SK-N-SH (cell line): ENCODE data around the gene RAB4A. TPM values are rescaled to one million over a fixed set of nuclear protein-coding genes. Genes with fewer than 3 reads are reported as not detected.

Experiments used
- CTCF ChIA-PET: fragments of 300-600, 350-600 bp; formaldehyde crosslinking; extraction: SDS; loops from one replicate; lab custom pipeline; 2021; lab: Yijun Ruan, JAX
- POLR2A ChIA-PET: fragments of 350-600 bp; sonication (Branson Sonifier 250); formaldehyde crosslinking; extraction: SDS; loops from one replicate; lab custom pipeline; 2020; ENCODE audit warnings: antibody characterized with exemption, inconsistent platforms; lab: Yijun Ruan, JAX
- DNase-seq: peaks from one replicate; pipeline ENCODE4 v3.0.0; 2012
- H2AFZ ChIP-seq: fragments of 200-600 bp; sonication (generic); 2 replicates; pipeline ENCODE4 v1.8.1; 2016; ENCODE audit warnings: antibody characterized with exemption, mild to moderate bottlenecking, low read depth
- H3F3A ChIP-seq: fragments of 200-600 bp; sonication (generic); replicated peaks from 2 replicates; pipeline ENCODE3; 2016; ENCODE audit warnings: antibody characterized with exemption, mild to moderate bottlenecking; ENCODE audit not compliant: insufficient read depth
- H3K27ac ChIP-seq, 2 experiments: fragments of 200-500 bp in 1 of 2; fragments of 200-600 bp in 1 of 2; sonication (Bioruptor generic) in 1 of 2; sonication (generic), shearing (Covaris generic) in 1 of 2; 2 replicates each; pipeline versions ENCODE4 v1.5.1 to v1.6.1; 2014 to 2016; ENCODE audit warnings: low read depth in 2 of 2, inconsistent platforms in 1 of 2, low read length in 1 of 2, mild to moderate bottlenecking in 1 of 2, mixed read lengths in 1 of 2
- H3K27me3 ChIP-seq: fragments of 200-600 bp; sonication (generic), shearing (Covaris generic); 2 replicates; pipeline ENCODE4 v1.6.1; 2016; ENCODE audit warnings: mixed run types; ENCODE audit not compliant: insufficient read depth
- H3K36me3 ChIP-seq, 2 experiments: fragments of 200-500 bp in 1 of 2; fragments of 200-600 bp in 1 of 2; sonication (Bioruptor generic) in 1 of 2; sonication (generic) in 1 of 2; replicated peaks in 1 of 2; 2 replicates each; pipeline versions ENCODE3 to v1.5.1; 2014 to 2016; ENCODE audit warnings: low read length in 1 of 2, mild to moderate bottlenecking in 1 of 2; ENCODE audit not compliant: insufficient read depth in 2 of 2, control insufficient read depth in 1 of 2
- H3K4me1 ChIP-seq, 2 experiments: fragments of 200-500 bp in 1 of 2; fragments of 200-600 bp in 1 of 2; sonication (Bioruptor generic) in 1 of 2; sonication (generic), shearing (Covaris generic) in 1 of 2; 2 replicates each; pipeline versions ENCODE4 v1.5.1 to v1.6.1; 2014 to 2016; ENCODE audit warnings: low read depth in 1 of 2, low read length in 1 of 2, mixed run types in 1 of 2; ENCODE audit not compliant: insufficient read depth in 2 of 2, control insufficient read depth in 1 of 2
- H3K4me2 ChIP-seq: fragments of 200-600 bp; sonication (generic), shearing (Covaris generic); 2 replicates; pipeline ENCODE4 v1.6.1; 2017; ENCODE audit warnings: mixed run types
- H3K4me3 ChIP-seq, 2 experiments: fragments of 200-500 bp in 1 of 2; fragments of 200-600 bp in 1 of 2; sonication (Bioruptor generic) in 1 of 2; sonication (generic), shearing (Covaris generic) in 1 of 2; 2 replicates each; pipeline versions ENCODE4 v1.5.1 to v1.8.1; 2014 to 2016; ENCODE audit warnings: low read depth in 2 of 2, inconsistent platforms in 1 of 2, low read length in 1 of 2, mild to moderate bottlenecking in 1 of 2, mixed read lengths in 1 of 2, moderate library complexity in 1 of 2
- H3K79me2 ChIP-seq: fragments of 200-600 bp; sonication (generic); 2 replicates; pipeline ENCODE4 v1.8.1; 2017; ENCODE audit warnings: mild to moderate bottlenecking; ENCODE audit not compliant: insufficient read depth
- H3K9ac ChIP-seq: fragments of 200-600 bp; sonication (generic); 2 replicates; pipeline ENCODE4 v1.6.1; 2017; ENCODE audit warnings: mixed run types
- H3K9me2 ChIP-seq: fragments of 200-600 bp; sonication (generic); 2 replicates; pipeline ENCODE4 v1.6.1; 2017; ENCODE audit warnings: mixed run types
- H3K9me3 ChIP-seq: fragments of 200-600 bp; sonication (generic); 2 replicates; pipeline ENCODE4 v1.6.1; 2017; ENCODE audit warnings: mixed run types, mild to moderate bottlenecking, moderate library complexity
- H4K20me1 ChIP-seq: fragments of 200-600 bp; sonication (generic); 2 replicates; pipeline ENCODE4 v1.6.1; 2017; ENCODE audit warnings: mild to moderate bottlenecking, mixed run types; ENCODE audit not compliant: insufficient read depth
- EP300 ChIP-seq, 2 experiments: IDR thresholded peaks; 2 replicates each; pipeline versions ENCODE4 v1.4.0 to v1.6.1; 2012; ENCODE audit warnings: borderline replicate concordance in 1 of 2, low read depth in 1 of 2, low read length in 1 of 2
- EZH2phosphoT487 ChIP-seq: fragments of 200-600 bp; sonication (generic); IDR thresholded peaks from 2 replicates; pipeline ENCODE4 v1.6.1; 2017; ENCODE audit warnings: low read depth, mixed run types, mild to moderate bottlenecking, antibody characterized with exemption, moderate library complexity, borderline replicate concordance
- FOSL2 ChIP-seq: IDR thresholded peaks from 2 replicates; pipeline ENCODE4 v1.4.0; 2012; ENCODE audit warnings: low read depth, mild to moderate bottlenecking, moderate library complexity, borderline replicate concordance
- FOXJ3 ChIP-seq: sonication (generic); formaldehyde crosslinking; IDR thresholded peaks from 2 replicates; pipeline ENCODE4 v1.5.1; 2020; ENCODE audit warnings: mild to moderate bottlenecking, missing genetic modification reagents
- GABPA ChIP-seq: IDR thresholded peaks from 2 replicates; pipeline ENCODE4 v1.4.0; 2012; ENCODE audit warnings: low read depth, mild to moderate bottlenecking
- GATA2 ChIP-seq: sonication (generic); formaldehyde crosslinking; IDR thresholded peaks from 2 replicates; pipeline ENCODE4 v1.5.0; 2020; ENCODE audit warnings: mild to moderate bottlenecking, missing genetic modification reagents
- JUND ChIP-seq: IDR thresholded peaks from 2 replicates; pipeline ENCODE4 v1.4.0; 2012
- MAX ChIP-seq: IDR thresholded peaks from 2 replicates; pipeline ENCODE4 v1.4.0; 2012; ENCODE audit warnings: low read depth
- MEF2A ChIP-seq: IDR thresholded peaks from 2 replicates; pipeline ENCODE4 v1.4.0; 2012; ENCODE audit warnings: low read depth, borderline replicate concordance
- NFIC ChIP-seq: IDR thresholded peaks from 2 replicates; pipeline ENCODE4 v1.4.0; 2012; ENCODE audit warnings: borderline replicate concordance
- NRF1 ChIP-seq: IDR thresholded peaks from 2 replicates; pipeline ENCODE4 v1.6.1; 2012; ENCODE audit warnings: low read depth, mild to moderate bottlenecking, low read length
- PBX3 ChIP-seq: IDR thresholded peaks from 2 replicates; pipeline ENCODE4; 2012
- RAD21 ChIP-seq: IDR thresholded peaks from 2 replicates; pipeline ENCODE4 v1.6.1; 2012; ENCODE audit warnings: mild to moderate bottlenecking, low read length
- RCOR1 ChIP-seq: fragments of 150-350 bp; IDR thresholded peaks from 2 replicates; pipeline ENCODE4 v1.6.1; 2017; ENCODE audit warnings: antibody characterized with exemption, low read length
- SIN3A ChIP-seq: IDR thresholded peaks from 2 replicates; pipeline ENCODE4 v1.6.1; 2012; ENCODE audit warnings: low read depth, mild to moderate bottlenecking, low read length, moderate library complexity, borderline replicate concordance
- SMC3 ChIP-seq: IDR thresholded peaks from 2 replicates; pipeline ENCODE4 v1.6.1; 2012; ENCODE audit warnings: low read depth, low read length, improper control_type of control experiment
- TAF1 ChIP-seq: IDR thresholded peaks from 2 replicates; pipeline ENCODE4 v1.6.1; 2012; ENCODE audit warnings: low read depth, mild to moderate bottlenecking, low read length, moderate library complexity, borderline replicate concordance
- TCF12 ChIP-seq: IDR thresholded peaks from 2 replicates; pipeline ENCODE4 v1.4.0; 2012
- USF1 ChIP-seq: IDR thresholded peaks from 2 replicates; pipeline ENCODE4 v1.4.0; 2012; ENCODE audit warnings: low read depth, borderline replicate concordance
- USF2 ChIP-seq: fragments of 150-350 bp; IDR thresholded peaks from 2 replicates; pipeline ENCODE4 v1.6.1; 2017; ENCODE audit warnings: antibody characterized with exemption, low read length, low read depth, borderline replicate concordance
- YY1 ChIP-seq: IDR thresholded peaks from 2 replicates; pipeline ENCODE4 v1.4.0; 2012; ENCODE audit warnings: low read depth, mild to moderate bottlenecking
- WGBS: methylation state at CpG from one replicate; pipeline ENCODE4 v1.1.6; 2017; ENCODE audit warnings: low lambda C conversion rate; 5-methylcytosine and 5-hydroxymethylcytosine counted together
- polyA plus RNA-seq, 3 experiments: library from polyadenylated mRNA; depleted of rRNA; stranded (reverse); fragments of >200 nt; gene quantifications; 2 replicates each; pipeline ENCODE4 v1.2.3, GENCODE V29; 2012
- TF ChIP-seq, protein P1 (sequence below): fragments of 150-350 bp; IDR thresholded peaks from 2 replicates; pipeline ENCODE4 v1.6.1; 2016; ENCODE audit warnings: mild to moderate bottlenecking, low read depth, low read length
- TF ChIP-seq, protein P2 (sequence below): IDR thresholded peaks from 2 replicates; pipeline ENCODE4 v1.4.0; 2012; ENCODE audit warnings: low read depth, borderline replicate concordance
- TF ChIP-seq, protein P3 (sequence below): fragments of 200-600 bp; sonication (generic); IDR thresholded peaks from 2 replicates; pipeline ENCODE4 v1.6.1; 2017; ENCODE audit warnings: antibody characterized with exemption, mild to moderate bottlenecking, moderate library complexity

Gene RAB4A
- polyA plus RNA-seq, 1 of the 3 experiments (the other 2 are of a cell fraction): 28.1 TPM

DNA sequence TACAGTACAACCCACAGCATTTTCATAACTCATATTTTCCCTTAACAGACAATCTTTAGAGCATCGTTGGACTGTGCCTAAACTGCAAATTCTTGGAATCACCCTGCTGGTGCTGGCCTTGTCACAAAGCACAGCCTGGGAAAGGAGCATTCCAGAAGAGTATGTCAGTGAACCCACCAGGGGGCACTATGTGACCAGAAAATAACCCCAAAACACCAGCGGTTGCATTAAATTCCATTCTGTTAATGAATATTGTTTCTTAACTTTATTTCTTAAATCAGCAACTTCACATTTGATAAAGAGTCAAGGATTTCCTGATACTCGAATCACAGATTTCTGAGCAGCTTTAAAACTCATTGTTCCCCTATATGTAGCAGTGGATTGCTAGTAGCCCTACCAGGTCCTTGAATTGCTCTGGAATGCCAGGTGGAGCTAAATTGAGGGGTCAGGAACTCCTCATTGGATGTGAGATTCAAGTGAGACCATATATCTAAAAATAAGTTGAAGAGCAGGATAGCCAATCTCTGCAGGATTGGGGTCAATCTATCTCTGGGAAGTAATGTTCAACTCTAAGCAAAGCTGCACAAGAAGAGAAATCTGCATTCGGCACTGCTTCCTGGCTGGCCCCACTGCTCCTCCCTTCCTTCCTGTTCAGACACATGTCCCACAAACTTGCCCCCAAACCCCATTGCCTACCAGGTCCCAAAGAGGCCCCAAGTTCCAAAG lies 12.7 kb upstream of the RAB4A start:
- H2AFZ ChIP-seq: no peak overlapping the region; the same call in 1 of the 2 replicates
- H3K4me1 ChIP-seq: peaks cover 0 to 5% of the 10 kb centered on the region in 2 experiments; a peak in 2 of 4 replicates
- H4K20me1 ChIP-seq: no peaks in the 10 kb centered on the region
- H3K36me3 ChIP-seq: no peaks in the 10 kb centered on the region
- DNase-seq: peak; percentile 69
- H3K79me2 ChIP-seq: no peaks in the 10 kb centered on the region
- ChIA-PET CTCF (interaction anchor here (0.7 to 8.4 kb wide), 49 partner anchors 8 to 1046 kb away, joined by 3 to 143 read pairs (median 4); partner anchors contain the start of genes NUP133 and RAB4A), POLR2A (interaction anchor here (1.1 kb wide), 1 partner anchor 153 kb away, joined by 3 read pairs; no protein-coding TSS in a partner anchor)
- no peak overlapping the region for H3K27ac ChIP-seq
- H3K9me2 ChIP-seq: no peaks in the 10 kb centered on the region
- H3K9ac ChIP-seq: no peak overlapping the region
- H3K27me3 ChIP-seq: no peaks in the 10 kb centered on the region
- 25% methylated on average over 4 of the region's 4 CpGs for WGBS
- H3K9me3 ChIP-seq: no peaks in the 10 kb centered on the region
- no peak overlapping the region for H3K4me2 ChIP-seq
- H3F3A ChIP-seq: no peaks in the 10 kb centered on the region
- no peak overlapping the region for H3K4me3 ChIP-seq
- TF ChIP-seq NFIC: no peak
- TF ChIP-seq YY1: no peak
- TF ChIP-seq, protein P1, sequence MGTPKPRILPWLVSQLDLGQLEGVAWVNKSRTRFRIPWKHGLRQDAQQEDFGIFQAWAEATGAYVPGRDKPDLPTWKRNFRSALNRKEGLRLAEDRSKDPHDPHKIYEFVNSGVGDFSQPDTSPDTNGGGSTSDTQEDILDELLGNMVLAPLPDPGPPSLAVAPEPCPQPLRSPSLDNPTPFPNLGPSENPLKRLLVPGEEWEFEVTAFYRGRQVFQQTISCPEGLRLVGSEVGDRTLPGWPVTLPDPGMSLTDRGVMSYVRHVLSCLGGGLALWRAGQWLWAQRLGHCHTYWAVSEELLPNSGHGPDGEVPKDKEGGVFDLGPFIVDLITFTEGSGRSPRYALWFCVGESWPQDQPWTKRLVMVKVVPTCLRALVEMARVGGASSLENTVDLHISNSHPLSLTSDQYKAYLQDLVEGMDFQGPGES: no peak
- TF ChIP-seq USF1: no peak
- TF ChIP-seq, protein P2, sequence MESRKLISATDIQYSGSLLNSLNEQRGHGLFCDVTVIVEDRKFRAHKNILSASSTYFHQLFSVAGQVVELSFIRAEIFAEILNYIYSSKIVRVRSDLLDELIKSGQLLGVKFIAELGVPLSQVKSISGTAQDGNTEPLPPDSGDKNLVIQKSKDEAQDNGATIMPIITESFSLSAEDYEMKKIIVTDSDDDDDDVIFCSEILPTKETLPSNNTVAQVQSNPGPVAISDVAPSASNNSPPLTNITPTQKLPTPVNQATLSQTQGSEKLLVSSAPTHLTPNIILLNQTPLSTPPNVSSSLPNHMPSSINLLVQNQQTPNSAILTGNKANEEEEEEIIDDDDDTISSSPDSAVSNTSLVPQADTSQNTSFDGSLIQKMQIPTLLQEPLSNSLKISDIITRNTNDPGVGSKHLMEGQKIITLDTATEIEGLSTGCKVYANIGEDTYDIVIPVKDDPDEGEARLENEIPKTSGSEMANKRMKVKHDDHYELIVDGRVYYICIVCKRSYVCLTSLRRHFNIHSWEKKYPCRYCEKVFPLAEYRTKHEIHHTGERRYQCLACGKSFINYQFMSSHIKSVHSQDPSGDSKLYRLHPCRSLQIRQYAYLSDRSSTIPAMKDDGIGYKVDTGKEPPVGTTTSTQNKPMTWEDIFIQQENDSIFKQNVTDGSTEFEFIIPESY: no peak
- TF ChIP-seq JUND: no peak
- TF ChIP-seq EP300 (IDR thresholded peaks at IDR 0.05; ENCODE audit: borderline replicate concordance in 1 of 2, low read depth in 1 of 2, low read length in 1 of 2): no peak
- no peak for TF ChIP-seq GATA2 (CRISPR knock-in tag)
- no peak for TF ChIP-seq EZH2phosphoT487
- no peak for TF ChIP-seq MAX
- TF ChIP-seq GABPA: no peak
- TF ChIP-seq SIN3A: no peak
- TF ChIP-seq NRF1: no peak
- TF ChIP-seq RAD21: peak; percentile 96
- TF ChIP-seq PBX3: no peak
- TF ChIP-seq USF2: no peak
- TF ChIP-seq SMC3: peak; percentile 88
- no peak for TF ChIP-seq RCOR1
- TF ChIP-seq TCF12: no peak
- TF ChIP-seq FOSL2: no peak
- no peak for TF ChIP-seq TAF1
- TF ChIP-seq, protein P3, sequence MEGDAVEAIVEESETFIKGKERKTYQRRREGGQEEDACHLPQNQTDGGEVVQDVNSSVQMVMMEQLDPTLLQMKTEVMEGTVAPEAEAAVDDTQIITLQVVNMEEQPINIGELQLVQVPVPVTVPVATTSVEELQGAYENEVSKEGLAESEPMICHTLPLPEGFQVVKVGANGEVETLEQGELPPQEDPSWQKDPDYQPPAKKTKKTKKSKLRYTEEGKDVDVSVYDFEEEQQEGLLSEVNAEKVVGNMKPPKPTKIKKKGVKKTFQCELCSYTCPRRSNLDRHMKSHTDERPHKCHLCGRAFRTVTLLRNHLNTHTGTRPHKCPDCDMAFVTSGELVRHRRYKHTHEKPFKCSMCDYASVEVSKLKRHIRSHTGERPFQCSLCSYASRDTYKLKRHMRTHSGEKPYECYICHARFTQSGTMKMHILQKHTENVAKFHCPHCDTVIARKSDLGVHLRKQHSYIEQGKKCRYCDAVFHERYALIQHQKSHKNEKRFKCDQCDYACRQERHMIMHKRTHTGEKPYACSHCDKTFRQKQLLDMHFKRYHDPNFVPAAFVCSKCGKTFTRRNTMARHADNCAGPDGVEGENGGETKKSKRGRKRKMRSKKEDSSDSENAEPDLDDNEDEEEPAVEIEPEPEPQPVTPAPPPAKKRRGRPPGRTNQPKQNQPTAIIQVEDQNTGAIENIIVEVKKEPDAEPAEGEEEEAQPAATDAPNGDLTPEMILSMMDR: peak; percentile 90
- TF ChIP-seq MEF2A: no peak
- no peak for TF ChIP-seq FOXJ3 (CRISPR knock-in tag)
